GM19099 (cell line): ENCODE results near the gene MCEE.

Experiments
- POLR2A ChIP-seq: IDR thresholded peaks from 3 replicates; pipeline ENCODE4 v1.6.1; 2011; ENCODE audit warnings: low read depth; ENCODE audit not compliant: insufficient read length; ENCODE audit errors: extremely low read depth

Gene MCEE

DNA sequence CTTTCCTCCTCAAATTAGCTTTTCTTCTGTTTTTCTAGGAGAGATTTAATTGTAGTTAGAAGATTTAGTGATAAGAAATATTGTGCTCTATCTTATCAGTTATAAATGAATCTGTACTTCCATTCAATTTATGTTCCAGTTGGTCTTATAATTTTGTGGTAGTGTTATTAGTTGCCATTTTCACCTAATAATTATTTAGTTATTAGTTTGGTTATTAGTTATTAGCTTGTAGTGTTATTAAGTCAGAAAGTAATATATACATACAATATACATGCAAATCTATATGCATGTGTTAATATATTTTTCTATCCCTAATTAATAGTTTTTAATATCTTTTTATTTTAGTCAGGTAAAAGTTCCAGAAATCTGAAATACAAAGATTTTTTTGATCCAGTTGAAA lies 3.6 kb upstream of the MCEE start:
- no peak for TF ChIP-seq POLR2A

DNA sequence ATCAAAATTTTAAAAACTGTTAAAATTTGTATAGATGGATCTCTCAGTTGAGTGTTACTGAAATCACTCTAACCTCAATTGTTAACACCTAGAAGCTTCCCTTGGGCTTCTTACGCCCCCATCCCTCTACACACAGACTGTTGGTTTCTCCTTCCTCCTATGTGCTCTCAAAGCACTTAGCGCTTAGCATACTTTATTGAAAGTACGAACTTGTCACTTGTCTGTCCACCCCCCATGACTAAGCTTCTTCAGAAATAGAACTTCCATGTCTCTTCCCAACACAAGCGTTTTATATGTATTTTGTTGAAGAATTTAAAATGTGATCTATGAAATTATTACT lies 846 bp upstream of the MCEE start:
- no peak for TF ChIP-seq POLR2A

DNA sequence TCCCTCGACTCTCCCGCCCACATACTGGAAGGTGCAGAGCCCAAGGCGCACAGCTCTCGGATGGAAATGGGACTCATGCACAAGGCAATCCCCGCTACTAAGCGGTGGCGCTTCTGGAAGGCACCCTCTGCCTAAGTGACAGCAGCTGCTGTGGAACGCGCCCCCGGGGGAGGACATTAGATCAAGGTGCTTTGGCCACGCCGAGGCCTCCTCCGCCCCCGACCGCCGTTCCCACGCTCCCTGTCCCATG lies 202 bp downstream of the MCEE start:
- no peak for TF ChIP-seq POLR2A

DNA sequence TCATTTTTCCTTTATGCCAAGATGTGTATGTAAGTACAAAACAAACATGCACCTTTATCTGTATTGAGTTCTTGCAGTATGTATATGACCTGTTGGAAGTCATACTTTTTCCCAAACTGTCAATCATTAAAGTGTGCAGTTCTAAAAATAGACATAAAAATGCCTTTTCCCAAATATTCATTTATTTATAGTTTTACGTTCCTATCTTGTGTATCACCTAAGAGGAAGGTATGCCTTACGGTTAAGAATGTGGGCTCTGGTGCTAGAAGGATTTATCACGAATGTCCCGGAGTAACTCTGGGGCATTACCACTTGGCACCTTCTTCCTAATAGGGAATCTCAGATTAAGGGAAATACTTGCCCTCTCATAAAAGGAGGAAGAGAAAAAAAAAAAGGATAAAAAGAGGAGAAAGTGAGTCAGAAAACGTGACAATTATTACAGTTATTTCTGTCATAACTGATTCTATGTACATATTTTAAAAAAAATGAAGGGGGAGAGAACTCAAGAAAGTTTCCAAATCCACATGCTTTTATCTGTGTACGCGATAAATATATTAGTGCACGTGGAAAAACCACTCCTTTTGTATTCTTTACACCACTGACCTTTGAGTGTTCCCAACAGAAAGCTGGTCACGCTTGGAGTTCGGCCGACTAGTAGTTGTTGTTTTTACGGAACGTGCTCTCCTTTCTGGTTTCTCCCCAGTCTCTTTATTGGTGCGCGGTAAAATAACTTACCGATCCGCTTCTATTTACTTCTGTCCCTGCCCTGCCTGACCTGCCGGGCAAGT lies 721 bp downstream of the MCEE start:
- no peak for TF ChIP-seq POLR2A

DNA sequence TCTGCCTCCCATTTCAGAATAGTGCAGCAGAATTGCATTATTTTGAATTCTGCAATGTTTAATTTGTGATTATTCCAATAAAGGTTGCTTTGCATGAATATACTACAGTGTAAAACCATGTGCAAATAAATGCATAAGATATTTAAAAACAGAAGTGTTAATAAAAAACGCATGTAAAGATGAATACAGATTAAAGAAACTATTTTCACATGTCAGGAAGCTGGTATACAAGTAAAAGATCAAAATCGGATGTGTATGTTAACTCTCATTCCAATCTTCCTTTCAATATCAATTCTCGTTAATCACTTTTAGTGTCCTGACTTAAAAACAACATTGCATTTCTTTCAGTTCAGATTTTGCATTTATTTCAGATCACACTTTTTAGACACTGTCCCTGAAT lies 3.1 kb downstream of the MCEE start:
- TF ChIP-seq POLR2A = no peak

DNA sequence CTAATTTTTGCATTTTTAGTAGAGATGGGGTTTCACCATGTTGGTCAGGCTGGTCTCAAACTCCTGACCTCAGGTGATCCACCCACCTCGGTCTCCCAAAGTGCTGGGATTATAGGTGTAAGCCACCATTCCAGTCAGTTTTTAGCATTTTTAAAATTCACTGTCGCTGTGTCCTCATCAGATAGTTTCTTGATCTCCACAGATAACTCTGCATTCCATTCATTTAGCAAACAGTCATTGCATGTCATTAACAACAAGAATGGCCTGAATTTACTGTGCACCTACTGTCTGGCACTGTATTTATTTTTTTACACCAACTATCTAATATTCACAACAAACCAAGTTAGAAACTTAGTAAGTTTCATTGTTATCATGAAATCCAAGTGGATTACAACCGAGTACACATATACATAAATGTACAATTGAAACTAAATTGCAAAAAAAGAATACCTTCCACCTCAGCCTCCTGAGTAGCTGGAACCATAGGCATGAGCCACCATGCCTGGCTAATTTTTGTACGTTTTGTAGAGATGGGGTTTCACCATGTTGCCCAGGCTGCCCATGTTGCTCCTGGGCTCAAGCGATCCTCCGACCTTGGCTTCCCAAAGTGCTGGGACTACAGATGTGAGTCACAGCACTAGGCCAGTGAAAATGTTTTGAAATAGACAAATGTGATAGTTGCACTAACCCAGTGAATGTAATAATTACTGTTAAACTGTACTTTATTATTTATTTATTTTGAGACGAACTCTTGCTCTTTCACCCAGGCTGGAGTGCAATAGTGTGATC lies 4.3 kb downstream of the MCEE start:
- no peak for TF ChIP-seq POLR2A

DNA sequence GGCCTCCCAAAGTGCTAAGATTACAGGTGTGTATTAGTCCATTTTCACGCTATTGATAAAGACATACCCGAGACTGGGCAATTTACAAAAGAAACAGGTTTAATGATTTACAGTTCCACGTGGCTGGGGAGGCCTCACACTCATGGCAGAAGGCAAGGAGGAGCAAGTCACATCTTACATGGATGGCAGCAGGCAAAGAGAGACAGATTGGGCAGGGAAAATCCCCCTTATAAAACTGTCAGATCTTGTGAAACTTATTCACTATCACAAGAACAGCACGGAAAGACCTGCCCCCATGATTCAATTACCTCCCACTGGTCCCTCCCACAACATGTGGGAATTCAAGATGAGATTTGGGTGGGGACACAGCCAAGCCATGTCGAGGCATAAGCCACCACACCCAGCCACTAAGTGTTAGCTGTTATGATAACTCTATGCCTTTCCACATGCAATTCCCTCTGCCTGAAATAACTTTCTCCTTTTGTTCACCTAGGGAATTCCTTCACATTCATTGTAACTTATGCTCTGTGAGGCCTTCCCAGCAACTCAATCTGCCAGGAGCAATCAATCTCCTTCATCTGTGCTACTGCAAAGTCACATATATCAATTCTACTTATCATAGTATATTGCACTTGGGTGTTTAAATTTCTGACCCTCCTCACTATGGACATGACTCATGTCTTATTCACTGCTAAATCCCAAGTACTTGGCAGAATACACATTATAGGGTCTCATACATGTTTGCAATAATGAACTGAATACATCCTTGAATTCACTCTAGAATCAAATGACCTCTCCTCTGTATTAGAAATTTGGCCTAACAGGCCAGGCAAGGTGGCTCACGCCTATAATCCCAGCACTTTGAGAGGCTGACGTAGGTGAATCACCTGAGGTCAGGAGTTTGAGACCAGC lies 7.4 kb downstream of the MCEE start:
- no peak for TF ChIP-seq POLR2A

DNA sequence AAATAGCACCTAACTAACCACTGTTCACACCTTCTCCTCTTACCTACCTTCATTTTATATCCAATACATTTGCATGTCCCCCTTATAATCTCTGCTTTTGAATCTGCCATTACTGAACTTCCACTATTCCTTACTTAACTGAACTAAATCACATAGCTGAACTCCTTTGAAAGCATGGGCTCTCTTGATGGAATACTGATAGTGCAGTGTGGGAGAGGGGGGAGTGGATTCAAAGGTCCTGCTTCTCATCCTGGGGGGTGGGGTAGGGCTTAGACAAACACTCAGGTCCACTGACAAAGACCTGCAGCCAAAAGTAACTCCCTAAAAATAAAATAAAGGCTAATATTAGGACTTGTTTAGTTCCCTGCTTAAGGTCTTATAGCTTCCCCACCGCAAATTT lies 8.6 kb downstream of the MCEE start:
- no peak for TF ChIP-seq POLR2A

DNA sequence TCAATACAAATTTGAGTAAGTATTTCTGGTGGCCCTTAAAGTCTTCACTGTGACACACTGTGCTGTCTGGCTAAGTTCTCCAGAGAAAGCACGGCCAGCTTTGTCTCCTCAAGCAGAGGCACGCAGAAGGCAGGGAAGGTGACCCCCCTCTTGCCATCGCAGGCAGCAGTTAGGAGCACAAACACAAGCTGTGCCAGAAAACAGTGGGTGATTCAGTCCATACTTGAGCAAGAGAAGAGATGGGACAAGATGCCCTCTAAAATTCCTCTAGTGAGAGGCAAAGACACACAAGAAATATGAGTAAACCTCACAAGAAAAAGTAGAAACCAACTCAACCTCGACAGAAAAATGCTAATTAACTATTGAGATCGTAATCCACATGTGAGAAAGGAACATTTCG lies 9.8 kb downstream of the MCEE start:
- TF ChIP-seq POLR2A = no peak

DNA sequence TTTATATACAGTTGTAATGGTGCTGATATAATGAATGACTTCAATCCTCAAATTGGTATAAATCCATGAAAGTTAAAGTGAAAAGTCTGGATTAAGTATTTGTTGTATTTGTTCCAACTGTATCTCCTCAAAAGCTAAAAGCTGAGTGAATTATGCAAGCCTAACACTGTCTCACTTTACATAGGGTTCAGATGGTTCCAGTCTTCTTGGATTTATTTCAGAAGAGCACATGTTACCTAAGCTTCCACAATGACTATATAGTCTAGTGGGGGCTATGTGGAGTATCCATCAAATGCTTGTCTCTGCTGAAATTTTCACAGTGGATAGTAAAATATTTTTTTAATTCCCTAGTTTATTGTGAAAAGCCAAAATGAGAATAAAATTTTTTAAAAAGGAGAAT lies 13.0 kb downstream of the MCEE start:
- TF ChIP-seq POLR2A = no peak

DNA sequence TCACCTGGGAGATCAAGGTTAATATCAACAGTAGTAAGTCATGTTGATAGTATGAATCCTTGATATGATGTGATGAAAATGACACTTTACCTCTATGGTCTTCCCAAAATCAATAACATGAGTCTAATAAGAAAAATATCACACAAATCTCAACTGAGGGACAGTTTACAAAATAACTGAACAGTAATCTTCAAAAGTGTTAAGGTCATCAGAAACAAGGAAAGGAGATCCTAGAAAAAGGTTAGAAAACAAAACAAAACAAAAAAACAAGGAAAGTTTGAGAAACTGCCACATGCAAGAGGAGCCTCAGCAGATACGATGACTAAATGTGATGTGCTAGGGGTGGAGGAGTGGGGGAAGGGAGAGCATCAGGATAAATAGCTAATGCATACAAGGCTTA lies 16.2 kb downstream of the MCEE start:
- no peak for TF ChIP-seq POLR2A

DNA sequence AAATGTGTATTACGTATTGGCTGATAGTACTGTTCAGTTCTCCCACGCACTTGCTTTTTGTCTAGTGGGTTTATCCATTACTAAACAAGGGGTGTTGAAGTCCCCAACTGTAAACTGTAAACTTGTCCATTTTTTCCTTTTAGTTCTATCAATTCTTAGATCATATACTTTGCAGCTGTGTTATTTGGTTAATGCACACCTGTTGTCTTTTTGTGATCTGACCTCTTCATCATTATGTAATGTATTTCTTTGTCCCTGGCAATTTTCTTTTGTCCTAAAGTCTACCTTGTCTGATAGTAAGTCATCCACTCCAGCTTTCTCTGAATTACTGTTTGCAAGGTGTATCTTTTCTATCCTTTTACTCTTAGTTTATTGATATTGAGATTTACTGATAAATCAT lies 21.9 kb downstream of the MCEE start:
- TF ChIP-seq POLR2A = no peak

DNA sequence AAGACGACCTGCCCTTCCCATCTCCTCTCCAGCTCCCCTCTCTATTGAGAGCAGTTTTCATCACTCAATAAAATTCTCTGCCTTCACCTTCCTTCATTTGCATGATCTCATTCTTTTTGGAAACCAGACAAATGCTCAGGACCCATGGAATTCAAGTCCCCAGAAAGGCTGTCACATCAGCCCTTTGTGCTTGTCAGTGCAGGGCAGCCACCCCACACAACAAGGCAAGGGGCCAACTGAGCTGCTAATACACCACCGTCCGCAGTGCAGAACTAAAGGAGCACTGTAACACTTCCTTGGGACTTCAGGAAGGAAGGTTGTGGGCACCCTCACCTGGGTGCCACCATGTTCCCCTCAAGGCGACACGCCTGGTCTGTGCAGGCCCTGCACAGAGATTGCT lies 26.2 kb downstream of the MCEE start:
- TF ChIP-seq POLR2A = no peak

DNA sequence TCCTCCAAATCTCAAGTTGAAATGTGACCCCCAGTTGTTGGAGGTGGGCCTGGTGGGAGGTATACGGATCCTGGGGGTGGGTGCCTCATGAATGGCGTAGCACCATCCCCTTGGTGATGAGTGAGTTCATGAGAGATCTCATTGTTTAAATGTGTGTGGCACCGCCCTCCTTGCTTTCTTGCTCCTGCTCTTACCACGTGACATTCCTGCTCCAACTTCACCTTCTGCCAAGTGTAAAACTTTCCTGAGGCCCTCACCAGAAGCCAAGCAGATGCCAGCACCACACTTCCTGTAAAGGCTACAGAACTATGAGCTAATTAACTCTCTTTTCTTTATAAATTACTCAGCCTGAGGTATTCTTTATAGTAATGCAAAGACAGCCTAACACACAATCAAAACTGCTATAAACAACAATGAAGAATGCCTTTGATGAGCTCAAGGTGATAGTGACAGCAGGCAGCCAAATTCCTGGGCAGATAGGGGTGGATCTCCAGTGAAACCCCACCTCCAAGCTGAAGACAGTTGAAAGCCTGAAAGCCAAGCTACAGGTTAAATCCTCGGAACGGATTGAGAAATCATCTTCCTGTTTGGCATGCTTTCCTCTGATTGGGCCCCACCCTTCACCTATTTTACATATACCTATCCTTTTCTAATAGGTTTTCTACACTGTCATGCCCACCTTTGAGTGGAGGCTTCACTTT lies 26.9 kb downstream of the MCEE start:
- no peak for TF ChIP-seq POLR2A

DNA sequence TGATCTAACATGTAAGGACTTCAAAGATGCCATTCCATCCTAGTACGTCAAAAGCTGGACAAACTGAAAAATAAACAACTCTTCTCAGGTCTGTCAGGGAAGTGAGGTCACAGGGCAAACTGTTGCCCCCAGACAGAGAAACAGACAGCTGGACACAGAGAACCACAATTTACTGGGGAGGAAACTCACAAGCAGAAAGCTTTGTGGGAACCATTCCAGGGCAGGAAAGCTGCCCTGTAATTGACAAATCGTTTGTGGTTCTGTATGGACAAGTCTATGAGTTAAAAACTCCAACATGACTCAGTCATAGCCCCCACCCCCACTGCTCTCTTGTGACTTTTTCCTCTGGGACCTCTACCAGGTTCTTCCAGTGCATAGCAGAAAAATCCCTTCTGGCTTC lies 28.4 kb downstream of the MCEE start:
- no peak for TF ChIP-seq POLR2A

DNA sequence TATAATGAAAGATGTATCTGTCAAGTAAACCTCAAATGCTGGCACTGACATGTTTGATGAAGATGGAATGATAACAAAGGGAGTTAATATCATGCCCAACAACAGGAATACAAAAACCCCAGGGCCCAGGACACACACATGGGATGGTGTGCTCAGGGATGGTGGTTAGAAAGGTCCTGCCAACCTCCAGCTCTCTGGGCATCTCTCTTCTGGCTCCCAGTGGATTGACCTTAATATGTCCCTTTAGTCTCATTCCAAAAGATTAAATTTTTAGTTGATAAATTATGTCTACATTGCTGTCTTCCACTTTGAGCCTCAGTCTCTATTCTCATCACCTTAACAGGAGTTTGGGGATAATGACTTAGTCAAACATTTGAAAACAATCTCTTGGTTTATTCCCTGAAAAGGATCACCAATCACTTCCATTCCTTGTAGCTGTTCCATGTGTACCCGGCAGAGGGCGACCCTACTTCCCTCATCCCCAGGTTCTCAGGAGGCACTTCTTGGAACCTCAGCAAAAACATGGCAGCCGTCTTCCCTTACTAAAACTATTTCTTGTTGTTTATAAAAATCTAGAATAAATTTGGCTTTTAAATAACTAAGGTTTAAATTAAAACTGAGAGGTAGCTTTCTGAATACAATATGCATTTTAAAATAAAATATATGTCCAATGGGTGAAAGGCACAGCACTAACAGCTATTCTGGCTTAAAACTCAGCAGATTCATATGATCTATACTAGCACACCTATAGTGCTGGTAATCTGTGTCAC lies 29.6 kb downstream of the MCEE start:
- TF ChIP-seq POLR2A = no peak
